Measurements from ENCODE around the gene KCNK4.
"Not testable (repeated sequence)": the region's sequence is repeated elsewhere in the genome, so short reads cannot be mapped to it uniquely, and the experiment has no call there.

Gene KCNK4

GRCh38 chr11:64292460-64293254 is 1.6 kb downstream of the KCNK4 start:
- no peak for DNase-seq

GRCh38 chr11:64294774-64295173 is 3.7 kb downstream of the KCNK4 start:
- no peak for DNase-seq

GRCh38 chr11:64295760-64296159 is 4.7 kb downstream of the KCNK4 start:
- no peak for DNase-seq

GRCh38 chr11:64296236-64296635 is 5.1 kb downstream of the KCNK4 start:
- no peak for DNase-seq

- DNase-seq, result no peak
Observed at GRCh38 chr11:64296830-64297698, 6.0 kb downstream of the KCNK4 start.

GRCh38 chr11:64297699-64298358 is 6.7 kb downstream of the KCNK4 start:
- peak; percentile 20 to 46 for DNase-seq

GRCh38 chr11:64298966-64299846 is 8.1 kb downstream of the KCNK4 start:
- no peak for DNase-seq

GRCh38 chr11:64299847-64300648 is 8.9 kb downstream of the KCNK4 start, which contains the start of gene CATSPERZ:
CATSPERZ (plus strand) TSS chr11:64300358; CDS start chr11:64300411, 53 bp downstream.
- DNase-seq, result no peak

GRCh38 chr11:64303109-64304031 is 12.3 kb downstream of the KCNK4 start:
- no peak for DNase-seq

GRCh38 chr11:64304032-64304315 is 12.9 kb downstream of the KCNK4 start:
- DNase-seq, result no peak

- peak; percentile 85 to 87 for DNase-seq
Observed at GRCh38 chr11:64304316-64305072, 13.4 kb downstream of the KCNK4 start.

- peak; percentile 99 to 100 for DNase-seq
Observed at GRCh38 chr11:64305075-64305690, 14.1 kb downstream of the KCNK4 start, which contains the start of gene ESRRA. ESRRA (plus strand) TSS chr11:64305524; CDS start chr11:64307180, 1,656 bp downstream.

- peak; percentile 34 to 47 for DNase-seq
Observed at GRCh38 chr11:64305691-64306562, 14.8 kb downstream of the KCNK4 start.

GRCh38 chr11:64306563-64306875 is 15.4 kb downstream of the KCNK4 start:
- DNase-seq, result no peak

- DNase-seq, result no peak
Observed at GRCh38 chr11:64306876-64307622, 15.9 kb downstream of the KCNK4 start.

GRCh38 chr11:64307795-64308194 is 16.7 kb downstream of the KCNK4 start:
- not testable (repeated sequence) for DNase-seq

GRCh38 chr11:64312947-64313346 is 21.8 kb downstream of the KCNK4 start:
- no peak for DNase-seq
